Measurements from ENCODE around the gene DONSON.
"Not testable (repeated sequence)": the region's sequence is repeated elsewhere in the genome, so short reads cannot be mapped to it uniquely, and the experiment has no call there.

The DONSON gene

GRCh38 chr21:33588485-33589335, at the start of gene DONSON:
TSS of gene DONSON (minus strand) at chr21:33588684. CDS start at chr21:33588641, 43 bp downstream.
- DNase-seq = peak in 1 of 2 experiments; percentile 67

GRCh38 chr21:33634254-33634653, 45.8 kb upstream of the DONSON start:
- DNase-seq = no peak

GRCh38 chr21:33626151-33626550, 37.7 kb upstream of the DONSON start:
- not testable (repeated sequence) for DNase-seq

GRCh38 chr21:33622253-33622652, 33.8 kb upstream of the DONSON start:
- no peak for DNase-seq

GRCh38 chr21:33619726-33620125, 31.2 kb upstream of the DONSON start:
- DNase-seq = no peak

- DNase-seq = no peak
Measured at GRCh38 chr21:33618407-33618806, 29.9 kb upstream of the DONSON start.

- not testable (repeated sequence) for DNase-seq
Measured at GRCh38 chr21:33617565-33617964, 29.1 kb upstream of the DONSON start.

- no peak for DNase-seq
Measured at GRCh38 chr21:33611006-33611744, 22.7 kb upstream of the DONSON start.

GRCh38 chr21:33608559-33608958, 20.1 kb upstream of the DONSON start:
- DNase-seq = no peak

- DNase-seq = no peak
Measured at GRCh38 chr21:33598051-33598450, 9.6 kb upstream of the DONSON start.

- no peak for DNase-seq
Measured at GRCh38 chr21:33587792-33588484, 546 bp downstream of the DONSON start.

GRCh38 chr21:33586927-33587326, 1.6 kb downstream of the DONSON start:
- no peak for DNase-seq

GRCh38 chr21:33584455-33584854, 4.0 kb downstream of the DONSON start:
- DNase-seq = no peak

GRCh38 chr21:33578959-33579542, 9.4 kb downstream of the DONSON start:
- no peak for DNase-seq

GRCh38 chr21:33578214-33578613, 10.3 kb downstream of the DONSON start:
- DNase-seq = no peak

- DNase-seq = not testable (repeated sequence)
Measured at GRCh38 chr21:33576741-33577141, 11.7 kb downstream of the DONSON start.

GRCh38 chr21:33572350-33572749, 16.1 kb downstream of the DONSON start:
- no peak for DNase-seq

GRCh38 chr21:33569991-33570390, 18.5 kb downstream of the DONSON start:
- DNase-seq = no peak

- DNase-seq = no peak
Measured at GRCh38 chr21:33568448-33568847, 20.0 kb downstream of the DONSON start.

GRCh38 chr21:33567914-33568313, 20.6 kb downstream of the DONSON start:
- no peak for DNase-seq

GRCh38 chr21:33566514-33566913, 22.0 kb downstream of the DONSON start:
- no peak for DNase-seq

GRCh38 chr21:33562389-33562788, 26.1 kb downstream of the DONSON start:
- DNase-seq = no peak

GRCh38 chr21:33561373-33561772, 27.1 kb downstream of the DONSON start:
- no peak for DNase-seq

Measured in cerebellar nuclear complex (tissue), 1 donor.